ENCODE results near the gene NRCAM.

DNA sequence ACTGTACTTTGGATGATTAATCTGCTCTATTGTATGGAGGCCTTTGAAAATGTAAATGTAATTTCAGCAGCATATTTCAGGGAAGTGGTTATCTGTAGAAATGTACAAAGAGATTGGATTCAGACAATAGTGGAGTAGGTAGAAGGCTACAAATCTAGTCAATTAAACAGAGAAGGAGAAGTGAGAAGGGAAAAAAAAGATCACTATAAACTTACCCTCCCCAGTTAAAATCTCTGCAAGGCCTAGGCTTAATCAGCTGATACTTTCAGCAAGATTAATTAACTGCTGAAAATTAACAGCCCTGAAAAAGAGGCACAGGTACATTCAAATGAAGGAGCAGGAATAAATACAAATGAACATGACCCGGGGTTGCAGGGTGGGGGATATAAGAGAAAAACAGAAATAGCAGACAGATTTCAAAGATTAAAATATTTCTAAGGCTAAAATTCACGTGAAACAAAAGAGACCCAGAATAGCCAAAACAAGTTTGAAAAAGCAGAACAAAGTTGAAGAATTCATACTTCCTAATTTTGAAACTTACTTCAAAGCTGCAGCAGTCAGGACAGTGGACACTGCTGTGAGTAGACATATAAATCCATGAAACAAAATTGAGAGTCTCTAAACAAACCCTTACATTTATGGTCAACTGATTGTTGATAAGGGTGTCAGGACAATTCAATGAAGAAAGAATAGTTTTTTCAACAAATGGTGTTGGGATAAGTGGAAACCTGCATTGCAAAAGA lies 96.0 kb downstream of the NRCAM start:
- TF ChIP-seq, protein P1, sequence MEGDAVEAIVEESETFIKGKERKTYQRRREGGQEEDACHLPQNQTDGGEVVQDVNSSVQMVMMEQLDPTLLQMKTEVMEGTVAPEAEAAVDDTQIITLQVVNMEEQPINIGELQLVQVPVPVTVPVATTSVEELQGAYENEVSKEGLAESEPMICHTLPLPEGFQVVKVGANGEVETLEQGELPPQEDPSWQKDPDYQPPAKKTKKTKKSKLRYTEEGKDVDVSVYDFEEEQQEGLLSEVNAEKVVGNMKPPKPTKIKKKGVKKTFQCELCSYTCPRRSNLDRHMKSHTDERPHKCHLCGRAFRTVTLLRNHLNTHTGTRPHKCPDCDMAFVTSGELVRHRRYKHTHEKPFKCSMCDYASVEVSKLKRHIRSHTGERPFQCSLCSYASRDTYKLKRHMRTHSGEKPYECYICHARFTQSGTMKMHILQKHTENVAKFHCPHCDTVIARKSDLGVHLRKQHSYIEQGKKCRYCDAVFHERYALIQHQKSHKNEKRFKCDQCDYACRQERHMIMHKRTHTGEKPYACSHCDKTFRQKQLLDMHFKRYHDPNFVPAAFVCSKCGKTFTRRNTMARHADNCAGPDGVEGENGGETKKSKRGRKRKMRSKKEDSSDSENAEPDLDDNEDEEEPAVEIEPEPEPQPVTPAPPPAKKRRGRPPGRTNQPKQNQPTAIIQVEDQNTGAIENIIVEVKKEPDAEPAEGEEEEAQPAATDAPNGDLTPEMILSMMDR (IDR thresholded peaks at IDR 0.05; ENCODE audit: low read depth, low read length) = no peak
- no peak for TF ChIP-seq EZH2phosphoT487 (IDR thresholded peaks at IDR 0.05; ENCODE audit: low read depth)

Measured in OCI-LY3 (cell line).